ENCODE data around the gene DHRSX.

DNA sequence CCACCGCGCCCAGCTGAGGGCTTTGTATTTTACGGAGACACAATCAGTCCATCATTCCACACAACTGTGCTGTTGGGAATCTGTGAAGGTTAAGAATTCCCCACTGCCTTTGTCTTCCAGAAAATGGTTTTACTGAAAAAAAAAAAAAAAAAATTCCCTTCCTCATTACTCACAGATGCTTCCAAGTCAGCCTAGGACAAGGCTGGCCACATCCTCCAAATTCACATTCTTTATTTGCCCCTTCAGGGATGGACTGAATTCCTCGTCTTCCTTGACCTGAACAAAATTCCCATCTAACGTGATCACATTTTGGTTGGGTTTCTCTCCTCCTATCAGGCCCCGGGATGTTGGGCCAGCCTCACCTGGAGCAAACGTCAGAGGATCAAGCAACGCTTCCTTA, 130.3 kb downstream of the DHRSX start:
- TF ChIP-seq, protein P1, sequence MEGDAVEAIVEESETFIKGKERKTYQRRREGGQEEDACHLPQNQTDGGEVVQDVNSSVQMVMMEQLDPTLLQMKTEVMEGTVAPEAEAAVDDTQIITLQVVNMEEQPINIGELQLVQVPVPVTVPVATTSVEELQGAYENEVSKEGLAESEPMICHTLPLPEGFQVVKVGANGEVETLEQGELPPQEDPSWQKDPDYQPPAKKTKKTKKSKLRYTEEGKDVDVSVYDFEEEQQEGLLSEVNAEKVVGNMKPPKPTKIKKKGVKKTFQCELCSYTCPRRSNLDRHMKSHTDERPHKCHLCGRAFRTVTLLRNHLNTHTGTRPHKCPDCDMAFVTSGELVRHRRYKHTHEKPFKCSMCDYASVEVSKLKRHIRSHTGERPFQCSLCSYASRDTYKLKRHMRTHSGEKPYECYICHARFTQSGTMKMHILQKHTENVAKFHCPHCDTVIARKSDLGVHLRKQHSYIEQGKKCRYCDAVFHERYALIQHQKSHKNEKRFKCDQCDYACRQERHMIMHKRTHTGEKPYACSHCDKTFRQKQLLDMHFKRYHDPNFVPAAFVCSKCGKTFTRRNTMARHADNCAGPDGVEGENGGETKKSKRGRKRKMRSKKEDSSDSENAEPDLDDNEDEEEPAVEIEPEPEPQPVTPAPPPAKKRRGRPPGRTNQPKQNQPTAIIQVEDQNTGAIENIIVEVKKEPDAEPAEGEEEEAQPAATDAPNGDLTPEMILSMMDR (IDR thresholded peaks at IDR 0.05) = no peak
- no peak for TF ChIP-seq POLR2A (IDR thresholded peaks at IDR 0.05)

All from heart left ventricle (tissue), 13 donors.